Activated CD8-positive, alpha-beta memory T cell treated with anti-CD3 and anti-CD28 coated beads, Interleukin-2, amount 50 U/mL, for 4 hours (primary cell): ENCODE results near the gene NEDD4L.

Experiments used
- DNase-seq: peaks from one replicate; pipeline ENCODE4 v3.0.0-alpha.2; 2020

NEDD4L gene

DNA sequence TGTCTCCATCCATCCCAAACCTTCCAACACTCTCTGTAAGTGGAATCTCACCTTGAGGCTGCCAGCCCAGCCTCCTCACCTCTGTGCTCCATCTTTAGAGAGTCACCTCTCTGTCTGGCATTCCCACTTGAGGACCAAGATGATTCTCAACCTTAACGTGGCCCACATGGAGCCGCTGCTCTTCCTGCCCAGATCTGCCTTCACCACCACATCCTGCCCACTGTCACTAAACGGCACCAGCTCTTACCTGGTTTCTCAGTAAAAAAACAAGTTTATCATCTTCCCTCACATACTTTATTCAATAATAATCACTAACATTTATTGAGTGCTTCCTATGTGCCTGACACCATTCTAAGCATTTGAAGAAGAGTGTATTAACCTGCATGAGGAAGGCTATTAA, 80.4 kb downstream of the NEDD4L start:
- no peak for DNase-seq

DNA sequence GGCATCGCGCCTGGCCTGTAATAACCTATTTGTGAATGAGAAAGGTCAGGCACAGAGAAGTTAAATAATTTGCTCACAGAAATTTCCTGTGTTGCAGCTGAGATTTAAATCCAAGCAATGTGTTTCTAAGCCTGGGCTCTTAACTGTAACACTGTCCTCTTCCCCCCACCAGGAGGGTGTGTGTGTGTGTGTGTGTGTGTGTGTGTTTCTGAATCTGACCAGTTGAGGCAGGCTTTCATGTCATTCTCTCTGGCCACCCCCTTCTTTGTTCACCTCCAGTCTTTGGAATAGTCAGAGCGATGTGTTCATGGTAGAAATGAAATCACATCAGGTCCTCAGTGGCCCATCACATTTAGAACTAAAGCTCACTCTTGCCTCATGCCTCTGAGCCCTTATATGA, 81.2 kb downstream of the NEDD4L start:
- no peak for DNase-seq

DNA sequence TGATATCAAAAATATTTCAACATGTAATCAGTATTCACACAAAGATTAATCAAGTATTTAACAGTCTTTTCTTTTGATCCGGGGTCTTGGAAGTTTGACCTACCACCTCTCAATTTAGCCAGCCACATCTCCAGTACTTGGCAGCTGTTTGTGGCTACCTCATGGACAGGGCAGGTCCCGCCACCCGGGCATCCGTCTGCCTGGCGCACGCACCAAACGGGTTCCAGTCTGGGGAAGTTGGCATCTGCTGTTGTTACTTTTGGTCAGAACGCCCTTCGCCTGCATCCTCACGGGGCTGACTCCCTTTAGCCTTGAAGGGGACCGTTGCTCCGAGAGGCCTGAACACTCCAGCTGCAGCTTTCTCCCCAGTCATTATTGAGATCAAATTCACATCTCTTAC, 81.7 kb downstream of the NEDD4L start:
- no peak for DNase-seq

DNA sequence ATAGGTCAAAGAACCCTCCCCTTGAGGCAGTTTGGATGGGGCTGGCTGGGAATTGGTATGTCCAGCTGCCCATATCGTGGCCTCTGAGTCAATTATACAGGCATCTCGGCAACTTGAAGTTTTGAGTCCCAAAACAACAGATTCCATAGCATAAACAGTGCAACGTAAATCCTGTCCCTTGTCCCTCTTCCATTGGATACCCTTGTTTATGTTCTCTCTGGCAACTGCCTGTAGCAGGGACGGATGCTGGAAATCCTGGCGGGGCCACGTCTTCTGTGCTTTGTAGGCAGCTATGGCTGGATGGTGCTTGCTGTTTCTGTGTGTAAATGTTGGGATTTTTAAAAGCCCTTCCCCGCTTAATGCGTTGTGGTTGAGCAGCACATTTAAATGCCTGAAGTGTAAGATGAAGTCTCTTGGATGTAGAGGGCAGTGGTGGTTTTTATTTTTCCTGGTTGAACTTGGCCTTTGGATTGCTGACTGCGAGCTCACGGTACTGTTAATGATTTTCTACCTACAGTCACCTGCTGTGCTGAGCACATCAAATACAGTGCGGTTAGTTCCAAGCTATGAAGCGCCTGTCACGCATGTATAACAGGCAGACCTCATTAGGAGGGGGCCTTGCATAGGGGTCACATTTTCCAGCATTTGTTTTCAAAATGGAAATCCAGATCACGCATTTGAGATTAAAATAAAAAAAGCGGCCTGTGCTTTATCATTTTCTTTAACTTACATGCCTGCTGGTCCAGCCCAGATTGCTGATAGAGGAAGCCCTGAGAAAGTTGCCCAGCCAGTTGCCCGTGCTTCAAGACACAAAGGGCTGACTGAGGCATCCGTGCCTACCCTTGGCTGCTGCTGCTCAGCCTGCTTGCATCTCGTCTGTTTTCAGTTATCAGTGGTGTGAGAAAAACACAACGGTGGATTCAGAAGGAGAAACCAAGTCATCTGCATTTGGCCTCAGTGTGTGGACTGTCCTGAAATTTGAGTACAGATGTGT, 84.7 kb downstream of the NEDD4L start:
- DNase-seq: no peak

DNA sequence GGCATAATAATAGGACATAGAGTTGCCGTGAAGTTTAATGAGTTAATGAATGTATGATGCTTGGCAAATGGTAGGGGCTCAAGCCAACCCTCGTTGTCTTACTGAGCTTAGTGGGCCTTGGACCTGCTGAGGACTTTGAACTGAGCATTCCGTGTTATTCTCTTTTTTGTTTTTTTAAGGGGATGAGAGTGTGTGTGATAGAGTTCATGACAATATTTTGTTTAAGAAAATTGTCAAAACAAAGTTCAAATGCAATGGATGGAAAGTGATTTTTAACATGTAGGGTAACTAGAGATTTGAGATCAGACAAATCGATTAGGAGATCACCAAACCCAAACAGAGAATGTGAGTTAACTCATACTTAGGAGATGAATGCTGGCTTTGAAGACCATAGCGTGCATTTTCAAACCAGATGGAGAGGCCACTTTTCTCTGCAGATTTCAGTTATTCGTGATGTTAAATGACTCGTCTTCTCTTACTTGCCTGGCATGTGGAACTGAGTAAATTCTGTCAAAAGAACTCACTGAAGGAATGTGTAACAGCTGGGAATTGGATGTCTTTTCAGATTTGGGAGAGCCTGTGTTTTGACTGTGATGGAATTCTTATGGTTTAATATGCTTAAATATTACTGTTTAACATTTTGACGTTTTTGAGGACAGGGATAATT, 88.7 kb downstream of the NEDD4L start:
- DNase-seq: no peak

- no peak for DNase-seq
Measured at GRCh38 chr18:58135183-58135641, 91.2 kb downstream of the NEDD4L start.

- peak; percentile 38 for DNase-seq
Measured at GRCh38 chr18:58135701-58136331, 91.8 kb downstream of the NEDD4L start.

GRCh38 chr18:58136879-58137278, 92.9 kb downstream of the NEDD4L start:
- no peak for DNase-seq

DNA sequence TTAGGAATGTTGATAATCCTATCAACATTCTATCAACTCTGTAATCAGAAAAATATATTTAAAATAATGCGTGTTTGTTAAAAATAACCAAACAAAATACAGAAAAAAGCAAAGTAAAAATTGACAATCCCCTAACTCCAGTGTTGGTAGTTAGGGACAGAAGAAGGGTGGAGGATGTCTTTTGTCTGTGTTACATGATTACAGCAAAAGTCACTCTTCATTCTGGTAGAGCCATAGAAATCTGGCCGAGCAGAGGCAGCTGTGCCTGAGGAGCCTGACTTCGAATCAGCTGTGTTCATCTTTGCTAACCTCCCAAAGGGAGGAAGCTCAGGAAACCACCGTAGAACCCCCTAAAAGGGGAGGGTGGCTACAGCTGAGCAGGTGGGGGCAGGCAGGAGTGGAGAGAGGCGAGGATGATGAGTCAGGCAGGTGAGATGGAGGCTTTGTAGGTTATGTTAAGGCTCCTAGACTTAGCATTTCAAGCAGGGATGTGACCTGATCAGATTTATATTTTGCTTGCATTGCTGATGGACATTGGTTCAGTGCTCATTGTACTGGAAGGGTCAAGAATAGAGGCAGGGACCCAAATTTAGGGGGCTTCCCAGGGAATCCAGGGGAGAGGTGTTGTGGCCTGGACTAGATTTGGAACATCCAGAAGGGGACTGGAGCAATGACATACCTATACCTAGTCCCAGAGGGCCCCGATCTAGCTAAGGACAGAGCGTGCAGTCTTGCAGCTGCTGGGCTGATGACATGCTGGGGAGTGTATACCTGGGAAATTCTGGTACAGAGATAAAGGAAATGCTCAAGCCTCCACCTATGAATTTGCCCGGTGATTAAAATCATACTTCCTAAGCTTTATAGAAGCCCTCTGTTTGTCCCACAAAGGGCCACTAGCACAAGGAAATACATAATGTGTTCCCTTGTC, 95.7 kb downstream of the NEDD4L start:
- no peak for DNase-seq

DNA sequence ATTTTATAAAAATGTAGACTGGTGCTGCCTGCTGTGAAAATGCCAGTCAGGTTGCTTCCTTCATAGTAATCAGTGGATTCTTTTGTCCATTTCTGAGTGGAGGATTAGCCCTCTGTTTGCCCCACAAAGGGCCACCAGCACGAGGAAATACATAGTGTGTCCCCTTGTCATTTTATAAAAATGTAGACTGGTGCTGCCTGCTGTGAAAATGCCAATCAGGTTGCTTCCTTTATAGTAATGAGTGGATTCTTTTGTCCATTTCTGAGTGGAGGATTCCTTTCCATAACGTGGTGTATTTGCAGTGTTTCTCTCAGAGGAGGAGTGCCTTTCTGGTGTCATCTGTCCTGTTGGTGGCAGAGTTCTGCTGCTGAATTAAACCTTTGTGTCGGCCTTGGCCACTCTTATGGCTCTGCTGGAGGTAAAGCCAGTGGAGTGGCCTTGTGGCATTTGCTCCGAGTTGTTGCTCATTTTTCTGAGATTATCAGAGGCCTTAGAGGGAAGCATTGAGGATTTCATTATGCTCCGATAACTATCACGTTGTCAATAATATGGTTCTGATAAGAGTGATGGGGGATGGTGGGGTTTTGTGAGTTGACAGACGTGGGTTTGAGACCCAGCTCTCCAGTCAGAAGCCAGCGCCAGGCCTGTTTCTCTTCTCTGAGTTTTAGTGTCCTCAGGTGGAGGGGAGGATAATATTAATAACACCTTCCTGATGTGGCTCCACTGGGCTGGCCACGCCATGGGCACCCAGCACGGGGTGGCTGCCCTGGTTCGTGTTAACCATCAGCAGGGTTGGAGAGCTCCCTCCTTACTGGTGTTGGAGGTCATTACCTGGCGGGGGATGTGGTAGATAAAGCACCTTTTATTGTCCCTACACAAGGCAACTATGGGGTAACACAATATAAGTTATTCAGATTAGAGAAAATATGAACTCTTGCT, 96.6 kb downstream of the NEDD4L start:
- DNase-seq: no peak

- no peak for DNase-seq
Measured at GRCh38 chr18:58143386-58143785, 99.4 kb downstream of the NEDD4L start.

DNA sequence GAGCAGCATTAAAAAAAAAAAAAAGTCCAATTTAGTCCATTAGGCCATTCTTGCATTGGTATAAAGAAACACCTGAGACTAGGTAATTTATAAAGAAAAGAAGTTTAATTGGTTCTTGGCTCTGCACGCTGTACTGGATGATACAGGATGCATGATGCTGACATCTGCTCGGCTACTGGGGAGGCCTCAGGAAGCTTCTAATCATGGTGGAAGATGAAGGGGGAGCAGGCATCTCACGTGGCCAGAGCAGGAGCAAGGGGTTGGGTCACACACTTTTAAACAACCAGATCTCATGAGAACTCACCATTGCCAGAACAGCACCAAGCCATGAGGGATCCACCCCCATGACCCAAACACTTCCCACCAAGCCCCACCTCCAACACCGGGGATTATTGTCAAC, 100.1 kb downstream of the NEDD4L start:
- DNase-seq: no peak

DNA sequence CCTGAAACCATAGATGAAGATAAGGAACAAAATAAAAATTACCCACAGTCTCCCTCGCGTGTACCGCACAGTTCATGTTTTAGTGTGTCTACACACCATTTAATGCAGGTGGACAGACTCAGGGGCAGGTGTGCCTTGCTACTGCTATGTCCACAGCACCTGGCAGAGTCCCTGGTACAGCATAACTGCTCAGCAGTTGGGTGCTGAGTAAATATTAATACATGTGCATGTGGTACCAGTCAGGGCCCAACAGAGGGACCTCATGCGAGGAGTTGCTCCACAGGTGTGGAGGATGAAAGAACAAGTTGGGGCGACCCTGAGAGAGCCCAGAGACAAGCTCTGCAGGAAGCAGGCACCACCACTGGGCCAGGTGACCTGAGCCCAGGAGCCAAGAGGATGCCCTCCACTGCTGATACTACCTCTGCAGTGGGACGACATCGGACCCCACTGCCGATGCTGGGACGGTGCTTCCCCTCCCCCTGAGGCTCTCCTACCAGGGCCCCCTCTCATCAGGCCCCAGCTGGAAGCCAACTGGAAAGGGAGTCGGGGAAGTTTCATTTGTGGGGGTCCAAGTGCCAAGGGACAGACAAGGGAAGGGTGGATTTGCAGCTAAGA, 100.8 kb downstream of the NEDD4L start:
- DNase-seq: no peak

- no peak for DNase-seq
Measured at GRCh38 chr18:58146099-58146498, 102.1 kb downstream of the NEDD4L start.

- no peak for DNase-seq
Measured at GRCh38 chr18:58148954-58149471, 105.0 kb downstream of the NEDD4L start.

- DNase-seq: no peak
Measured at GRCh38 chr18:58150772-58151171, 106.7 kb downstream of the NEDD4L start.

GRCh38 chr18:58152216-58152615, 108.2 kb downstream of the NEDD4L start:
- no peak for DNase-seq

DNA sequence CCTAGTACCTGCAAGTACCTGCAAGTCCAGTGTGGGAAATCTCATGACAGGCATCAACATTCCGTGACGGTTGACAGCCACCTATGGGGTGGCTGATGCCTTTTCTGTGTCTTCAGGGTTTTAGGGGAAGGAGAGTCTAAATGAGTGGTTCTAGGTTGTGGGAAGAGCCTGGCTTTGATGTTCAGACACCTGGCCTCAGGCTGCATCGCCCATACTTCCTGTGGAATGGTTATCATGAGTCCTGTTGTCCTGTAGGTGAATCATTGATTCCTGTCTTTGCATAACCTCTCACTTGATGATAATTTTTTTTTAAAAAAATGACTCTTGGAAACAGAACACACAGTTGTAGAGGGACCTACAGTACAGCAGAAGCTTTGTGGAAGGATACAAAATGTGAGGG, 108.9 kb downstream of the NEDD4L start:
- no peak for DNase-seq

- no peak for DNase-seq
Measured at GRCh38 chr18:58156516-58156915, 112.5 kb downstream of the NEDD4L start.

DNA sequence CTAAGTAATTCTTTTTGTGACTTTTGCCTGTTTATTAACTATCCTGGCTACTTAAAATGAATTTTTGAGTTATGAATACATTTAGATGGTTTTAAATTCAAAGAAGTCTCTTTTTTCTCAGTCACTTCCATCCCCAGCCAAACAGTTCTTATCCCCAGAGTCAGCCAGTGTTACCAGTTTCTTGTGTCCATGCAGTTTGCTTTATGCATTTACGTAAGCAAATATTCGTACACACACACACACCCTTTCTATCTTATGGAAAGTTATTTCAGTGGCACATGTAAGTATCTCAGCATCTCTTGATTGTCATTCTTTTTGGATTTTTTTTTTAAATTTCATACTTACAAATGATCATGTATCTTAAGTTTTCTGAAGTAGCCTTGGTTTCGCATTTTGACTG, 113.2 kb downstream of the NEDD4L start:
- no peak for DNase-seq

- DNase-seq: no peak
Measured at GRCh38 chr18:58158008-58158407, 114.0 kb downstream of the NEDD4L start.
